K562 (cell line): Measurements from ENCODE around the gene MRPL54. TPM values are rescaled to one million over a fixed set of nuclear protein-coding genes. Genes with fewer than 3 reads are reported as not detected.
A peak's percentile ranks its signal among the peaks of the same experiment; 100 is the strongest.

ENCODE experiments used
- ATAC-seq: fragments of 200-7000 bp; cut with Tn5 transposase; 3 replicates; pipeline ENCODE4 v1.9.1; 2020; ENCODE audit warnings: moderate library complexity
- BruUV-seq: library from RNA; stranded (reverse); fragments of 400-500 nt; replicated peaks from 2 replicates; lab custom pipeline; 2021; lab: Mats Ljungman, UMichigan
- CTCF ChIA-PET: fragments of 300-600 bp; formaldehyde crosslinking; extraction: SDS; loops from one replicate; lab custom pipeline; 2021; ENCODE audit warnings: low intra/inter-chr PET ratio; lab: Yijun Ruan, JAX
- POLR2A ChIA-PET: fragments of 300-600, 350-650 bp; sonication (Branson Sonifier 250); formaldehyde crosslinking; extraction: SDS; loops from one replicate; lab custom pipeline; 2021; ENCODE audit warnings: antibody characterized with exemption, inconsistent platforms; lab: Yijun Ruan, JAX
- DNase-seq, 4 experiments: peaks; one replicate each; pipeline versions ENCODE4 v3.0.0 to v3.0.0-alpha.2; 2011 to 2018; ENCODE audit warnings: low spot score in 3 of 4, mixed read lengths in 3 of 4; ENCODE audit errors: extremely low read depth in 1 of 4
- FAIRE-seq: peaks from 2 replicates; lab custom pipeline; 2011; peaks lifted over from hg19 to GRCh38; lab: Jason Lieb, UNC
- H2AFZ ChIP-seq: 2 replicates; pipeline ENCODE4 v1.6.0; 2011; ENCODE audit warnings: low read depth, low read length, control low read depth, inconsistent platforms
- H3K27ac ChIP-seq: fragments of 200-600 bp; 3 replicates; pipeline ENCODE4 v1.8.0; 2011; ENCODE audit warnings: low read depth, mild to moderate bottlenecking, control low read depth, inconsistent platforms, low read length, moderate library complexity, mixed read lengths; ENCODE audit errors: extremely low read depth
- H3K27me3 ChIP-seq, 2 experiments: fragments of 300-600 bp in 1 of 2; 2 replicates in 1 of 2; 3 replicates in 1 of 2; pipeline versions ENCODE4 v1.6.0 to v1.8.0; 2011; ENCODE audit warnings: inconsistent platforms in 2 of 2, low read length in 2 of 2, mild to moderate bottlenecking in 1 of 2, mixed read lengths in 1 of 2, moderate library complexity in 1 of 2; ENCODE audit not compliant: control insufficient read depth in 2 of 2, insufficient read depth in 2 of 2
- H3K36me3 ChIP-seq: fragments of 300-600 bp; 3 replicates; pipeline ENCODE4 v1.8.0; 2011; ENCODE audit warnings: mild to moderate bottlenecking, low read length, inconsistent platforms; ENCODE audit not compliant: control insufficient read depth, insufficient read depth
- H3K4me1 ChIP-seq, 2 experiments: fragments of 200-600 bp in 1 of 2; replicated peaks in 1 of 2; 2 replicates in 1 of 2; 3 replicates in 1 of 2; pipeline versions ENCODE4 v1.5.1 to v1.8.0; 2011; ENCODE audit warnings: inconsistent platforms in 2 of 2, low read length in 2 of 2, mild to moderate bottlenecking in 1 of 2, mixed read lengths in 1 of 2, moderate library complexity in 1 of 2; ENCODE audit not compliant: control insufficient read depth in 2 of 2, insufficient read depth in 2 of 2
- H3K4me2 ChIP-seq: 2 replicates; pipeline ENCODE4 v1.6.1; 2011; ENCODE audit warnings: low read length, control low read depth, inconsistent platforms, mixed read lengths; ENCODE audit not compliant: insufficient read depth
- H3K4me3 ChIP-seq: fragments of 200-600 bp; sonication (generic), shearing (Covaris generic); 2 replicates; pipeline ENCODE4 v1.5.1; 2016; ENCODE audit warnings: control low read depth, inconsistent platforms
- H3K79me2 ChIP-seq: fragments of 200-600 bp; 3 replicates; pipeline ENCODE4 v1.8.0; 2011; ENCODE audit warnings: low read length, inconsistent platforms; ENCODE audit not compliant: control insufficient read depth, insufficient read depth
- H3K9ac ChIP-seq, 2 experiments: 2 replicates each; pipeline versions ENCODE4 v1.6.0 to v1.6.1; 2011; ENCODE audit warnings: low read depth in 2 of 2, low read length in 2 of 2, control low read depth in 1 of 2, inconsistent platforms in 1 of 2, mild to moderate bottlenecking in 1 of 2, mixed read lengths in 1 of 2; ENCODE audit not compliant: insufficient read depth in 1 of 2
- H3K9me1 ChIP-seq: one replicate; pipeline ENCODE4 v1.6.0; 2011; ENCODE audit warnings: inconsistent platforms, mild to moderate bottlenecking, low read length, moderate library complexity; ENCODE audit not compliant: control insufficient read depth, insufficient read depth
- H3K9me3 ChIP-seq: replicated peaks from 2 replicates; pipeline ENCODE4 v1.5.1; 2011; ENCODE audit warnings: low read depth, low read length, inconsistent platforms; ENCODE audit not compliant: control insufficient read depth, insufficient read depth
- H4K20me1 ChIP-seq: replicated peaks from 2 replicates; pipeline ENCODE4 v1.6.1; 2011; ENCODE audit warnings: low read length, inconsistent platforms, mixed read lengths; ENCODE audit not compliant: control insufficient read depth, insufficient read depth
- ESRRA ChIP-seq: fragments of 450-650 bp; IDR thresholded peaks from 2 replicates; pipeline ENCODE4 v1.6.1; 2014; ENCODE audit warnings: low read depth, mild to moderate bottlenecking, moderate library complexity, borderline replicate concordance
- PPARD ChIP-seq: fragments of 250-450 bp; sonication (Bioruptor Pico); IDR thresholded peaks from 2 replicates; pipeline ENCODE4 v1.8.0; 2022; ENCODE audit warnings: inconsistent platforms, mild to moderate bottlenecking, moderate library complexity
- VEZF1 ChIP-seq: fragments of 200-800 bp; sonication (Bioruptor generic); IDR thresholded peaks from 2 replicates; pipeline ENCODE4 v1.6.1; 2017; ENCODE audit warnings: missing genetic modification characterization, missing compliant biosample characterization
- ZBTB7A ChIP-seq: IDR thresholded peaks from 2 replicates; pipeline ENCODE4 v1.6.1; 2011; ENCODE audit warnings: low read depth, mild to moderate bottlenecking, low read length, moderate library complexity, borderline replicate concordance; ENCODE audit not compliant: control insufficient read depth
- ZNF512 ChIP-seq: IDR thresholded peaks from 2 replicates; pipeline ENCODE4 v1.6.1; 2016; ENCODE audit warnings: missing genetic modification characterization, missing compliant biosample characterization
- ZNF57 ChIP-seq: fragments of 450-650 bp; formaldehyde crosslinking; IDR thresholded peaks from 2 replicates; pipeline ENCODE4 v1.4.0; 2020; ENCODE audit warnings: mild to moderate bottlenecking, moderate library complexity
- WGBS: fragments of 100-300 bp; shearing (Covaris generic); methylation state at CpG from one replicate; pipeline ENCODE4 v1.1.6; 2016; ENCODE audit warnings: low coverage, mixed read lengths; ENCODE audit not compliant: insufficient coverage; ENCODE audit errors: missing lambda C conversion rate; 5-methylcytosine and 5-hydroxymethylcytosine counted together
- in situ Hi-C: fragments of 300-500 bp; cut with MboI; formaldehyde crosslinking; loops from 4 replicates; pipeline ENCODE4 v1.15.0; 2018; ENCODE audit warnings: inconsistent platforms, mixed read lengths
- intact Hi-C: fragments of 100-400 bp; cut with micrococcal nuclease; formaldehyde crosslinking; loops from 2 replicates; pipeline ENCODE4 v1.14.2; 2022
- polyA plus RNA-seq, 8 experiments: library from polyadenylated mRNA; depleted of rRNA in 4 of 8; stranded (reverse) in 5 of 8; unstranded in 3 of 8; fragments of >200 nt; fragmentation: Nextera tagmentation in 2 of 8; fragmentation: Illumina TruSeq in 1 of 8; extraction: Ambion mirVana in 2 of 8; extraction: Trizol in 1 of 8; gene quantifications; 2 replicates each; pipeline versions ENCODE4 v1.2.1 to v1.2.3, GENCODE V29; 2011 to 2014; ENCODE audit warnings: inconsistent platforms in 1 of 8, missing spikeins in 1 of 8
- total RNA-seq, 7 experiments: library from RNA; depleted of rRNA in 6 of 7; stranded (reverse); fragments of >200 nt in 6 of 7; fragmentation: Illumina TruSeq in 2 of 7; extraction: Trizol in 2 of 7; gene quantifications; 2 replicates each; pipeline versions ENCODE4 v1.2.1 to v1.2.3, GENCODE V29; 2011 to 2021; ENCODE audit warnings: low replicate concordance in 1 of 7
- TF ChIP-seq, protein P1 (sequence below), 3 experiments: fragments of 200-800 bp in 1 of 3; sonication (Bioruptor generic) in 1 of 3; sonication (generic) in 1 of 3; formaldehyde crosslinking in 1 of 3; IDR thresholded peaks; 2 replicates each; pipeline versions ENCODE4 v1.6.1 to v1.8.0; 2016 to 2022; ENCODE audit warnings: mild to moderate bottlenecking in 2 of 3, missing compliant biosample characterization in 2 of 3, missing genetic modification characterization in 2 of 3, missing genetic modification reagents in 1 of 3

MRPL54 gene
- total and polyA plus RNA-seq, 9 of the 15 experiments (the other 6 are each of a cell fraction or from before 2014, with no cell fraction given), result 3.5 to 120 (median 56.9) TPM

DNA sequence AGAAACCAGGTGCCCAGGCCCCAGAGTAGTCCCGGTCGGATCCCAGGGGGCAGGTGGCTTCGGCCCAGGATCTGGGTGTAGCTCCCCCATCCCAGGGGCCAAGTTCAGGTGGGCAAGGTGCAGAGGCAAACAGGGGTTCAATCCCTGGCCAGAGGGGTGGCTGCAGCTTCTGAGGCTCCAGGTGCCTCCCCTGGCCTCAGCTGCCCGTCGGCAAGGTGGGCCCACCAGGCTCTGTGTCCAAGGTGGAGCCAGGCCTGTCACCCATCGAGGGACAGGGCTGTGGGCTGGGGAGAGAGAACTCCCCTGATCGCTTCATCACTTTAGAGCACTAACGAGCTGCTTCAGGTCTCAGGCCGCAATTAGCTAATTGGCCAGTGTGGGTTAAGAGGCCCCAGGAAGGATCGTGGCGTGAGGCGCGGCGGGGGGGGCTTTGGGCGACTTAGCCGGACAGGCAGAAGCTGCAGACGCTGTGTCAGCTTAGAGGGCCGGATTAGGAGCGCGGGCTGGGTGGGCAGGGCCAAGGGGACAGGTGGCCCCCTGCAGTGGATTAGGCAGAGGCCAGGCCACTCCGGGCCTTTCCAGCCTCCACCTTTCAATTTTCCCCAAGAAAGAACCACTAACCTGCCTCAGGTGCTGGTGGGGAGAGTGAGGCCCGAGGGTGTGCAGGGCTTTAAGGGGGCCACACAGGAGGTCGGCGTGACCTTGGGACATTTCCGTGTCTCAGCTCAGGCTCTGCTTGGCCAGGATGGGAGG is 12.3 kb downstream of the MRPL54 start:
- no peak overlapping the region for H2AFZ ChIP-seq
- peaks cover 0 to 48% of the 10 kb centered on the region in 2 experiments; a peak in 3 of 5 replicates for H3K4me1 ChIP-seq
- H3K4me3 ChIP-seq, result no peak overlapping the region
- in situ Hi-C loops (no loop called here), intact Hi-C loops (no loop called here)
- H3K36me3 ChIP-seq, result no peaks in the 10 kb centered on the region
- peak overlapping the region in 1 of 2 experiments; percentile 66; a peak in 2 of 4 replicates for H3K9ac ChIP-seq
- no peaks in the 10 kb centered on the region for H3K9me1 ChIP-seq
- CTCF ChIA-PET, result no interaction called here
- no peak overlapping the region for H3K27ac ChIP-seq
- TF ChIP-seq ZNF512 (tag) (no peak), VEZF1 (CRISPR knock-in tag) (peak; percentile 77), ZNF57 (CRISPR knock-in tag) (no peak), PPARD (CRISPR knock-in tag) (no peak), ESRRA (peak; percentile 60; the same call in 1 of the 2 replicates), ZBTB7A (peak; percentile 32; the same call in 1 of the 2 replicates)
- TF ChIP-seq, protein P1, sequence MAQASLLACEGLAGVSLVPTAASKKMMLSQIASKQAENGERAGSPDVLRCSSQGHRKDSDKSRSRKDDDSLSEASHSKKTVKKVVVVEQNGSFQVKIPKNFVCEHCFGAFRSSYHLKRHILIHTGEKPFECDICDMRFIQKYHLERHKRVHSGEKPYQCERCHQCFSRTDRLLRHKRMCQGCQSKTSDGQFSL (CRISPR knock-in tag; IDR thresholded peaks at IDR 0.05), result peak; percentile 73
- TF ChIP-seq, protein P1 (tag; IDR thresholded peaks at IDR 0.05), result no peak
- no peaks in the 10 kb centered on the region for H3K27me3 ChIP-seq
- POLR2A ChIA-PET, result interaction anchor here (0.6 to 5.9 kb wide), 5 partner anchors 9 to 452 kb away, joined by 3 to 48 read pairs (median 3); partner anchors contain the start of genes APBA3 and MRPL54
- no peaks in the 10 kb centered on the region for H4K20me1 ChIP-seq
- FAIRE-seq (no peak), DNase-seq (peak; percentile 42 to 50 (median 48)), ATAC-seq (peak; percentile 50)
- BruUV-seq, result no TSS peak
- H3K4me2 ChIP-seq, result no peak overlapping the region
- no peaks in the 10 kb centered on the region for H3K9me3 ChIP-seq
- no peaks in the 10 kb centered on the region for H3K79me2 ChIP-seq
- WGBS, result 27% methylated on average over 24 of the region's 25 CpGs
